Activated CD4-positive, alpha-beta T cell treated with anti-CD3 and anti-CD28 coated beads, Interleukin-2, amount 10 ng/mL, durations not matched to agents 7 days and 5 days (primary cell): Measurements from ENCODE around the gene BGN. TPM values are rescaled to one million over a fixed set of nuclear protein-coding genes. Genes with fewer than 3 reads are reported as not detected.

Experiments used
- CTCF ChIA-PET: fragments of 350-600 bp; sonication (Branson Sonifier 250); formaldehyde crosslinking; loops from one replicate; lab custom pipeline; 2021; ENCODE audit warnings: antibody characterized with exemption; lab: Charles Lee
- POLR2A ChIA-PET: fragments of 350-600 bp; sonication (Branson Sonifier 250); formaldehyde crosslinking; loops from one replicate; lab custom pipeline; 2021; ENCODE audit warnings: antibody characterized with exemption; lab: Charles Lee
- DNase-seq: peaks from one replicate; pipeline ENCODE4 v3.0.0-alpha.2; 2020
- H3K27ac Mint-ChIP-seq: one replicate; pipeline ENCODE4 v1.8.0; 2021; ENCODE audit warnings: mild to moderate bottlenecking, moderate library complexity, mixed read lengths
- H3K27me3 Mint-ChIP-seq: one replicate; pipeline ENCODE4 v1.8.0; 2021; ENCODE audit warnings: mixed read lengths
- H3K36me3 Mint-ChIP-seq: one replicate; pipeline ENCODE4 v1.8.0; 2021; ENCODE audit warnings: low read depth, mixed read lengths
- H3K4me1 Mint-ChIP-seq: one replicate; pipeline ENCODE4 v1.8.0; 2021; ENCODE audit warnings: mixed read lengths
- H3K4me3 Mint-ChIP-seq: one replicate; pipeline ENCODE4 v1.8.0; 2021; ENCODE audit warnings: mild to moderate bottlenecking, moderate library complexity, mixed read lengths
- H3K9me3 Mint-ChIP-seq: one replicate; pipeline ENCODE4 v1.8.0; 2021; ENCODE audit warnings: mixed read lengths
- total RNA-seq, 2 experiments: library from RNA; stranded (reverse); gene quantifications; one replicate each; pipeline ENCODE4 v1.2.3, GENCODE V29; 2021

Gene BGN
- total RNA-seq, 2 experiments from 2014 or later = not detected

DNA sequence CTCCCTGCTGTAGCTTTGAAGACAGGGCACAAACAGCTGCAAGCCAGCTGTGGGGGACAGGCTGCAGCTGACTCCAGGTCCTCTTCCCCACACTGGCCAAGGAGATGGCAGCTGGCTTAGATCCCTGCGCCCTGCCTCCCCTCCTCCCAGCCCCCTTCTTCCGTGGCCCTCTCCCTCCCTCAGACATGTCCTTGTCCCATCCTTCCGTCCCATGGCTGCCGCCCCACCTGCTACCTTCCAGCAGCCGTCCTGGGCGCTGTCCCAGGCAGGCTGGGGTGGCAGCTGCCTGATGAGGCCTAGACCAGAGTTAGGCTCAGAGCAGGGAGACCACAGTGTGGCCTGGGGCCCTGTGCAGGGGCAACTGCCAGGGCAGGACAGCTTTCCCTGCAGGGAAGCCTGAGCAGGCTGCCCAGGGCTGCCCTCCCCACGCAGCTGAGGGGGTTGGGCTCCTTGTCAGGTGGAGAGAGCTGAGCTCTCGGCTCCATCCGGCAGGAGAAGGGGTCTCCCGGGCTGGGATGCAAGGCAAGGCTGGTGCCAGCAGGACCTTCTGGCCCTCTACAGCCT, 3.3 kb upstream of the BGN start:
- H3K36me3 Mint-ChIP-seq = no peaks in the 10 kb centered on the region
- no peaks in the 10 kb centered on the region for H3K4me1 Mint-ChIP-seq
- no peak overlapping the region for H3K27ac Mint-ChIP-seq
- ChIA-PET CTCF (interaction anchor here (1.1 to 1.8 kb wide), 3 partner anchors 16 to 24 kb away, joined by 3 to 6 read pairs (median 3); no protein-coding TSS in a partner anchor), POLR2A (no interaction called here)
- H3K9me3 Mint-ChIP-seq = no peaks in the 10 kb centered on the region
- peaks cover 2% of the 10 kb centered on the region for H3K27me3 Mint-ChIP-seq
- DNase-seq = no peak
- no peak overlapping the region for H3K4me3 Mint-ChIP-seq

GRCh38 chrX:153491918-153492317, 2.9 kb upstream of the BGN start:
- Mint-ChIP-seq H3K36me3 (no peaks in the 10 kb centered on the region), H3K9me3 (no peaks in the 10 kb centered on the region), H3K27ac (no peak overlapping the region), H3K4me1 (no peaks in the 10 kb centered on the region), H3K27me3 (peaks cover 2% of the 10 kb centered on the region), H3K4me3 (no peak overlapping the region)
- DNase-seq = no peak
- ChIA-PET CTCF (interaction anchor here (1.5 to 1.8 kb wide), 2 partner anchors 18 to 23 kb away, joined by 3 to 6 read pairs; no protein-coding TSS in a partner anchor), POLR2A (no interaction called here)

GRCh38 chrX:153492543-153492942, 2.2 kb upstream of the BGN start:
- POLR2A ChIA-PET = no interaction called here
- Mint-ChIP-seq H3K36me3 (no peaks in the 10 kb centered on the region), H3K27ac (no peak overlapping the region), H3K4me1 (no peaks in the 10 kb centered on the region), H3K4me3 (no peak overlapping the region), H3K27me3 (peaks cover 2% of the 10 kb centered on the region), H3K9me3 (no peaks in the 10 kb centered on the region)
- CTCF ChIA-PET = interaction anchor here (1.5 kb wide), 1 partner anchor 22 kb away, joined by 3 read pairs; no protein-coding TSS in a partner anchor
- DNase-seq = no peak

DNA sequence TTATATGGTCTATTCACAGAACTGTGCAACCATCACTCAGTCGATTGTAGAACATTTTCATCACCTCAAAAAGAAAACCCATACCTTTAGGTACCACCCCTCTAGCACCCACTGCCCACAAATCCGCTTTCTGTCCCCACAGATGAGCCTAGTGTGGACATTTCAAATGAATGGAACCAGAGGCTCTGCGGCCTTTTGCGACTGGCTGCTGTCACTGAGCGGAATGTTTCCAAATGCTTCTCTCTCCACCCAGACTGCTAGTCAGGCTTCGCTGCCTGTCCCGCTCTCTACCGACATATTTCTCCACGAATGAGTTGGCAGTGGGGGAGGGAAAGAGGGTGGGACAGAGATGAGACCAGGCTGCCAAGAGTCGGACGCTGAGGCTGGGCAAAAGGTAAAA, 1.7 kb upstream of the BGN start:
- no peak overlapping the region for H3K4me3 Mint-ChIP-seq
- H3K36me3 Mint-ChIP-seq = no peaks in the 10 kb centered on the region
- H3K9me3 Mint-ChIP-seq = no peaks in the 10 kb centered on the region
- CTCF ChIA-PET = interaction anchor here (1.1 kb wide), 1 partner anchor 14 kb away, joined by 4 read pairs; no protein-coding TSS in a partner anchor
- H3K27me3 Mint-ChIP-seq = peaks cover 2% of the 10 kb centered on the region
- DNase-seq = no peak
- no peaks in the 10 kb centered on the region for H3K4me1 Mint-ChIP-seq
- POLR2A ChIA-PET = no interaction called here
- H3K27ac Mint-ChIP-seq = no peak overlapping the region

GRCh38 chrX:153494061-153494460, 719 bp upstream of the BGN start:
- Mint-ChIP-seq H3K36me3 (no peaks in the 10 kb centered on the region), H3K4me3 (no peak overlapping the region), H3K9me3 (no peaks in the 10 kb centered on the region), H3K4me1 (no peaks in the 10 kb centered on the region), H3K27me3 (peaks cover 2% of the 10 kb centered on the region), H3K27ac (no peak overlapping the region)
- ChIA-PET CTCF (interaction anchor here (1.1 kb wide), 1 partner anchor 13 kb away, joined by 4 read pairs; no protein-coding TSS in a partner anchor), POLR2A (no interaction called here)
- DNase-seq = no peak

- POLR2A ChIA-PET = no interaction called here
- H3K27me3 Mint-ChIP-seq = peaks cover 2% of the 10 kb centered on the region
- no peak overlapping the region for H3K4me3 Mint-ChIP-seq
Measured at GRCh38 chrX:153495362-153495751, 577 bp downstream of the BGN start.

GRCh38 chrX:153495903-153496589, 1.3 kb downstream of the BGN start:
- ChIA-PET POLR2A (no interaction called here), CTCF (no interaction called here)

More at GRCh38 chrX:153495362-153495751, 577 bp downstream of the BGN start:
- no peak overlapping the region for H3K27ac Mint-ChIP-seq
- DNase-seq = no peak
- no peaks in the 10 kb centered on the region for H3K9me3 Mint-ChIP-seq
- H3K36me3 Mint-ChIP-seq = no peaks in the 10 kb centered on the region
- CTCF ChIA-PET = no interaction called here
- no peaks in the 10 kb centered on the region for H3K4me1 Mint-ChIP-seq

GRCh38 chrX:153496590-153496959, 1.8 kb downstream of the BGN start:
- H3K4me1 Mint-ChIP-seq = no peaks in the 10 kb centered on the region
- H3K27ac Mint-ChIP-seq = no peak overlapping the region
- no peaks in the 10 kb centered on the region for H3K36me3 Mint-ChIP-seq
- peaks cover 2% of the 10 kb centered on the region for H3K27me3 Mint-ChIP-seq
- POLR2A ChIA-PET = no interaction called here
- H3K9me3 Mint-ChIP-seq = peaks cover 3% of the 10 kb centered on the region
- H3K4me3 Mint-ChIP-seq = no peak overlapping the region
- CTCF ChIA-PET = no interaction called here
- no peak for DNase-seq

More at GRCh38 chrX:153495903-153496589, 1.3 kb downstream of the BGN start:
- H3K4me3 Mint-ChIP-seq = no peak overlapping the region
- no peaks in the 10 kb centered on the region for H3K36me3 Mint-ChIP-seq
- no peak overlapping the region for H3K27ac Mint-ChIP-seq
- no peaks in the 10 kb centered on the region for H3K4me1 Mint-ChIP-seq
- H3K27me3 Mint-ChIP-seq = peaks cover 2% of the 10 kb centered on the region
- DNase-seq = no peak
- H3K9me3 Mint-ChIP-seq = peaks cover 3% of the 10 kb centered on the region

- peaks cover 2% of the 10 kb centered on the region for H3K27me3 Mint-ChIP-seq
- no peaks in the 10 kb centered on the region for H3K4me1 Mint-ChIP-seq
- H3K9me3 Mint-ChIP-seq = peaks cover 3% of the 10 kb centered on the region
- no peak overlapping the region for H3K27ac Mint-ChIP-seq
- no peaks in the 10 kb centered on the region for H3K36me3 Mint-ChIP-seq
- ChIA-PET CTCF (interaction anchor here (1.9 kb wide), 1 partner anchor 10 kb away, joined by 4 read pairs; no protein-coding TSS in a partner anchor), POLR2A (no interaction called here)
- no peak for DNase-seq
- no peak overlapping the region for H3K4me3 Mint-ChIP-seq
Measured at GRCh38 chrX:153498453-153498852, 3.7 kb downstream of the BGN start.

DNA sequence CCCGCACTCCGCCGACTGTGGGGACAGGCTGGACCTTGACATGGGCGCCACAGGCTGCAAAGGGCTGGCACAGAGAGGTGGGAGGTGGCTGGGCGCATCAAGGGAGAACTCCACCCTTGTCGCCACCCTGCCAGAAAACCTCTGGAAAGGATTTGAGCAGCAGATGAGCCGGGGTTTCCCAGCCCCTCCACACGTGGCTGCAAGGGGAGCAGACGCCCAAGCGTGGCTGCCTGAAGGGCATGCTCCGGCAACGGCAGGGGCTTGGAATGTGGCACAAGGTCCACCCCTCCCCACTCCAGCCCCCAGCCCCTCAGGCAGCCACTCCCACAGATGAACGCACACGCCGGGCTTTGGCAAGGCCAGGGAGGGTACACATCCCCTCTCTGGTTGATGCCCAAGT, 4.6 kb downstream of the BGN start:
- ChIA-PET POLR2A (no interaction called here), CTCF (interaction anchor here (1.9 kb wide), 1 partner anchor 9 kb away, joined by 4 read pairs; no protein-coding TSS in a partner anchor)
- Mint-ChIP-seq H3K36me3 (no peaks in the 10 kb centered on the region), H3K9me3 (peaks cover 3% of the 10 kb centered on the region), H3K27me3 (peaks cover 2% of the 10 kb centered on the region), H3K4me3 (no peak overlapping the region), H3K4me1 (no peaks in the 10 kb centered on the region), H3K27ac (no peak overlapping the region)
- DNase-seq = no peak

GRCh38 chrX:153499876-153500275, 5.1 kb downstream of the BGN start:
- H3K27ac Mint-ChIP-seq = no peak overlapping the region
- no peak for DNase-seq
- H3K4me1 Mint-ChIP-seq = no peaks in the 10 kb centered on the region
- H3K36me3 Mint-ChIP-seq = no peaks in the 10 kb centered on the region
- ChIA-PET POLR2A (no interaction called here), CTCF (no interaction called here)
- H3K4me3 Mint-ChIP-seq = no peak overlapping the region
- H3K27me3 Mint-ChIP-seq = peaks cover 2% of the 10 kb centered on the region
- peaks cover 3% of the 10 kb centered on the region for H3K9me3 Mint-ChIP-seq

DNA sequence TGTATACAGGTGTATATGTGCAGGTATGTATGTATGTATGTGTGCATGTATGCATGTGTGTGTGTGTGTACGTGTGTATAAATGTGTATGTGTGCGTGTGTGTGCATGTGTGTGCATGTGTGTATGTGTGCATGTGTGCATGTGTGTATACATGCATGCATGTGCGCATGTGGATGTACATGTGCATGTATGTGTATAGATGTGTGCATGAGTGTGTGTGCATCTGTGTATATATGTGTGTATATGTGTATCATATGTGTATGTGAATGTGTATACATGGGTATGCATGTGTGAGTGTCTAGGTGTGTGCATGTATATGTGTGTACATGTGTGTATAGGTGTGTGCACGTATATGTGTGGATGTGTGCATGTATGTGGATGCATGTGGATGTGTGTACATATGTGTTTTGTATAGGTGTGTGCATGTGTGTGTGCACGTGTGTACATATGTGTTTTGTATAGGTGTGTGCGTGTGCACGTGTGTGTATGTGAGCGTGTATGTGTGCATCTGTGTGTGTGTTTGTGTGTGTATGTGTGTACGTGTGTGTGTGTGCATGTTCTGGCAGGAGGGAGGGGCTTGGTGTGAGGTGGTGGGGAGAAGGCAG, 6.0 kb downstream of the BGN start:
- no peaks in the 10 kb centered on the region for H3K4me1 Mint-ChIP-seq
- H3K27ac Mint-ChIP-seq = no peak overlapping the region
- ChIA-PET POLR2A (no interaction called here), CTCF (no interaction called here)
- no peaks in the 10 kb centered on the region for H3K27me3 Mint-ChIP-seq
- H3K36me3 Mint-ChIP-seq = no peaks in the 10 kb centered on the region
- no peak for DNase-seq
- peaks cover 3% of the 10 kb centered on the region for H3K9me3 Mint-ChIP-seq
- H3K4me3 Mint-ChIP-seq = no peak overlapping the region

DNA sequence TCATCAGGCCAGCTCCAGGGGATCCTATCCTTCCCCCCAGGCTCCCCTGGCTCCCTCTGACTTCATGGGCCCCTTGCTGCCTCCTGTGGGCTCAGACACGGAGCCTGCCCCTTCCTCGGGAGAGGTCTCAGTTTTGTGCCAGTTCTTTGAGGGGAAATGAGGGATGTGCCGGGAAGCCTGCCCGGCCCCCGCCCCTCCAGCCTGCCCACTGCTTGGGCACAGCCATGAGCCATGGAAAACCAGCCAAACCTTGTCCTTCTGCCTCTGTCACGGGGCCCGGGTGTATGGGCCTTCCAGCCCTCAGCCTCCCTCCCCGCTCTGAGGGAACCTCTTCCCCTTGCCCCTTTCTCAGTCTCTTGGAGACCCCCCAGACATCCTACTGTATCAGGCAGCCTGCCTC, 6.8 kb downstream of the BGN start:
- no peak overlapping the region for H3K27ac Mint-ChIP-seq
- H3K4me3 Mint-ChIP-seq = no peak overlapping the region
- ChIA-PET CTCF (interaction anchor here (0.6 kb wide), 1 partner anchor 546 kb away, joined by 3 read pairs; no protein-coding TSS in a partner anchor), POLR2A (no interaction called here)
- peaks cover 3% of the 10 kb centered on the region for H3K9me3 Mint-ChIP-seq
- H3K27me3 Mint-ChIP-seq = no peaks in the 10 kb centered on the region
- no peaks in the 10 kb centered on the region for H3K4me1 Mint-ChIP-seq
- H3K36me3 Mint-ChIP-seq = no peaks in the 10 kb centered on the region
- DNase-seq = no peak
